Measurements from ENCODE around the gene KIF26B. TPM values are rescaled to one million over a fixed set of nuclear protein-coding genes. Genes with fewer than 3 reads are reported as not detected.

Gene KIF26B
- total RNA-seq, 4 donors from 2014 or later: 0.20 to 0.79 (median 0.41) TPM; not detected in 1

DNA sequence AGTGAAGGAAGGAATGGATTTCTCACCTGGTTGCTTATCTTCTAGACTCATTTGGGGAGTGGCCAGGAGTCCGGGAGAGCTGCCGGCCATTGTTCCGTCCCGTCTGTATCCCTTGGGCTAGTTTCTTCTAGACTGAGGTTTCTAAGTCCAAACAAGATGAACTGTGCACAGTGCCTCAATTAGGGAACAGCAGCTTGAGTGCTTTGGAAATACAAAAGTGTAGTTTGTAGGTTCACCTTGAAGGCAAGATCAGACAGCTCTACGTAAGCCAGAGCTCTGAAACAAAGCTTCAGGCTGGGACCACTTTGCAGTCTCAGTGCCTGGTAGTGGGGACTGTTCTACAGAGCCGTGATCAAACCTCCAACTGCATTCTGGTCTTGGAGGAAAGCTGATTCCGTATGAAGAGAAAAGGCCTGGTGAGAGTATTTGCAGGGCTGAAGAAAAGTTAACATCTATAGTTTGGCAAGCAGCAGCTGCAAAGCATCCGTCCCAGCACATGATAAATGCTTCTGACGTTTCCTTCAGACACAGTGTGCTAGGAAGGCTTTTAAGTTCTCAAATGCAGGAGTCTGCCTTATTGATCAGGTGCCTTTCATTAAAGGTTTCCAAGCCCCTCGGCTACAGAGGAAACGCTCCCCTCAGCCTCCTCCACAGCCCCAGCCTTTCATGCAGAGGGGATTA lies 432.8 kb downstream of the KIF26B start:
- H3K36me3 ChIP-seq: no peaks in the 10 kb centered on the region
- no peaks in the 10 kb centered on the region for H3K9me3 ChIP-seq
- no peaks in the 10 kb centered on the region for H3K4me1 ChIP-seq
- in situ Hi-C loops (cut with MboI; ENCODE audit: low pct_ligation_motif_present in 1 of 4, low pct_unique_long_range_greater_than_20kb in 1 of 4, low sequenced_read_pairs in 3 of 4): no loop called here
- H3K4me3 ChIP-seq: no peak overlapping the region
- no peak for TF ChIP-seq EP300 (IDR thresholded peaks at IDR 0.05; ENCODE audit: low read depth)
- 79 to 94% methylated on average over 2 to 11 of the region's 11 CpGs for WGBS, 2 donors (ENCODE audit: low coverage in 1 of 2)
- H3K27me3 ChIP-seq: no peaks in the 10 kb centered on the region
- DNase-seq: no peak
- intact Hi-C loops (cut with DNase I; ENCODE audit: low total_unique reads): no loop called here
- H3K27ac ChIP-seq: no peak overlapping the region

DNA sequence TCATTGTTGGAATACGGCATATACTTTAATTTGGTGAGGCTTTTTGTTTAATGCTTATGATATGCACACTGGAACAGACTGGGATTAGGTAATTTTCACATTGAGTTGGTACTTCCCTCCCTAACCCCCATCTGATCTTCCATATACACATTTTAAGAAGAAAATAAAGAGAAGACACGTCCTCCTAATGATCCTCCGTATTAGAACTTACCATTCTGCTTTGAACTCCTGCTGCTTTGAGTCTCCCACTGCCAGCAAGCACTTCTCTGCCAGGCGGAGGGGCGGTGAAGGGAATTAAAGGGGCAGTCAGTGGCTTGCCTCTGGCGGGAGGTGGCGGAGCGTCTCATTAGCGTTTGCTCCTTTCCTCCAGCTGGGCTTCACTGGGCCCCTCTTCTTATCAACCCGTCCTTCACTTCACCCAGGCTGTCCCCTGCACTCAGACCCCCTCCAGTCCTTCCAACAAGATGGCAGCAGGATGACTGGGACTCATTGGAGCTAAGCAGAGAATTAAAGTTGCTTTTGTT lies 433.4 kb downstream of the KIF26B start:
- 89 to 90% methylated on average over 2 to 10 of the region's 10 CpGs for WGBS, 2 donors (ENCODE audit: low coverage in 1 of 2)

DNA sequence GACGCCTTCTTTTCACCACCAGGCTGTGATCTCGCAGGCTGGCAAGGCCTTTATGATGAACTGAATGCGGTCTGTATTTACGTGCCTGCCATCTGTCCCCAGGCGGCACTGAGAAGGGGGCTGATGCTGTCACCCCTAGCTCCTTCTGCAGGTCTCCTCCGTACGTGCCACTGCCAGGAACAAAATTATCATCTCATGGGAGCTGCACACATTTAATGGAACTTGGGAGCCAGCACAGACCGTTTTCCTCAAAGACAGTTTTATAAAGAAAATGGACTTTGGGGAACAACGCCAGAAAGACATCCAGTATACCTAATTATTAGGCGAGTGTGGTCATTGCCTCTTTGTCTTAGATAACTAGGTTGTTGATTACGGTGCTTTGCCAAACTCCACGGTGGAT lies 434.5 kb downstream of the KIF26B start:
- 90% methylated on average over 8 to 12 of the region's 12 CpGs for WGBS, 2 donors (ENCODE audit: low coverage in 1 of 2)
- H3K4me1 ChIP-seq: no peaks in the 10 kb centered on the region
- intact Hi-C loops (cut with DNase I; ENCODE audit: low total_unique reads) (no loop called here), in situ Hi-C loops (cut with MboI; ENCODE audit: low pct_ligation_motif_present in 1 of 4, low pct_unique_long_range_greater_than_20kb in 1 of 4, low sequenced_read_pairs in 3 of 4) (no loop called here)
- TF ChIP-seq POLR2AphosphoS5 (IDR thresholded peaks at IDR 0.05) (no peak), EP300 (IDR thresholded peaks at IDR 0.05; ENCODE audit: low read depth) (no peak)
- no peaks in the 10 kb centered on the region for H3K27me3 ChIP-seq
- H3K9me3 ChIP-seq: no peaks in the 10 kb centered on the region
- no peaks in the 10 kb centered on the region for H3K36me3 ChIP-seq
- DNase-seq: no peak
- no peak overlapping the region for H3K4me3 ChIP-seq
- no peak overlapping the region for H3K27ac ChIP-seq

More for the DNA sequence above, 433.4 kb downstream of the KIF26B start:
- H3K4me3 ChIP-seq: no peak overlapping the region
- H3K9me3 ChIP-seq: no peaks in the 10 kb centered on the region
- no peak overlapping the region for H3K27ac ChIP-seq
- H3K27me3 ChIP-seq: no peaks in the 10 kb centered on the region
- H3K4me1 ChIP-seq: no peaks in the 10 kb centered on the region
- TF ChIP-seq, protein P1, sequence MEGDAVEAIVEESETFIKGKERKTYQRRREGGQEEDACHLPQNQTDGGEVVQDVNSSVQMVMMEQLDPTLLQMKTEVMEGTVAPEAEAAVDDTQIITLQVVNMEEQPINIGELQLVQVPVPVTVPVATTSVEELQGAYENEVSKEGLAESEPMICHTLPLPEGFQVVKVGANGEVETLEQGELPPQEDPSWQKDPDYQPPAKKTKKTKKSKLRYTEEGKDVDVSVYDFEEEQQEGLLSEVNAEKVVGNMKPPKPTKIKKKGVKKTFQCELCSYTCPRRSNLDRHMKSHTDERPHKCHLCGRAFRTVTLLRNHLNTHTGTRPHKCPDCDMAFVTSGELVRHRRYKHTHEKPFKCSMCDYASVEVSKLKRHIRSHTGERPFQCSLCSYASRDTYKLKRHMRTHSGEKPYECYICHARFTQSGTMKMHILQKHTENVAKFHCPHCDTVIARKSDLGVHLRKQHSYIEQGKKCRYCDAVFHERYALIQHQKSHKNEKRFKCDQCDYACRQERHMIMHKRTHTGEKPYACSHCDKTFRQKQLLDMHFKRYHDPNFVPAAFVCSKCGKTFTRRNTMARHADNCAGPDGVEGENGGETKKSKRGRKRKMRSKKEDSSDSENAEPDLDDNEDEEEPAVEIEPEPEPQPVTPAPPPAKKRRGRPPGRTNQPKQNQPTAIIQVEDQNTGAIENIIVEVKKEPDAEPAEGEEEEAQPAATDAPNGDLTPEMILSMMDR (IDR thresholded peaks at IDR 0.05): no peak
- no peak for TF ChIP-seq POLR2A (IDR thresholded peaks at IDR 0.05)
- no peak for TF ChIP-seq POLR2AphosphoS5 (IDR thresholded peaks at IDR 0.05)
- TF ChIP-seq EP300 (IDR thresholded peaks at IDR 0.05; ENCODE audit: low read depth): no peak
- intact Hi-C loops (cut with DNase I; ENCODE audit: low total_unique reads): no loop called here
- no peak for DNase-seq
- in situ Hi-C loops (cut with MboI; ENCODE audit: low pct_ligation_motif_present in 1 of 4, low pct_unique_long_range_greater_than_20kb in 1 of 4, low sequenced_read_pairs in 3 of 4): no loop called here
- no peaks in the 10 kb centered on the region for H3K36me3 ChIP-seq

DNA sequence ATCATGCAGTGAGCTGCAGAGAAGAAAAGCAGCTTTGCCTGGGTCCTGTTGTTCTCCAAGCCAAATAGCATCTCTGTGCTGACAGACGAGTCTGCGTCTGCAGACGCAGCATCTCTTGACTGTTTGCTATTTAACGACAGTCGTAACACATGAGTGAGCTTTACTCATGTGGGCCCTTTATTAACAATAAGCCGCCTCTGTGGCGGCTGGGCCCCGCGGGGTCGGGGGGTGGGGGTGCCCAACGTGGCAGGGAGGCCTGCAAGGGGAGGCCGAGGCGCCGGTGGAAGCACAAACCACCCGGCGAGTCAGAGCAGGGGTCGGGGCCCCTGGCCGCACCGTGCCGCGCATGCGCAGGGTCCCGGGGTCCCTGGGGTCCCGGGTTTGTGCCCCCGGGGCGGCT lies 435.1 kb downstream of the KIF26B start:
- 81% methylated on average over 26 of the region's 26 CpGs; no CpG with 5 or more reads in 1 of the 2 donors for WGBS, 2 donors (ENCODE audit: low coverage in 1 of 2)
- in situ Hi-C loops (cut with MboI; ENCODE audit: low pct_ligation_motif_present in 1 of 4, low pct_unique_long_range_greater_than_20kb in 1 of 4, low sequenced_read_pairs in 3 of 4) (no loop called here), intact Hi-C loops (cut with DNase I; ENCODE audit: low total_unique reads) (no loop called here)
- no peak overlapping the region for H3K4me3 ChIP-seq
- H3K27me3 ChIP-seq: no peaks in the 10 kb centered on the region
- no peaks in the 10 kb centered on the region for H3K36me3 ChIP-seq
- H3K9me3 ChIP-seq: no peaks in the 10 kb centered on the region
- H3K27ac ChIP-seq: no peak overlapping the region
- no peak for DNase-seq
- TF ChIP-seq POLR2AphosphoS5 (IDR thresholded peaks at IDR 0.05): no peak
- no peak for TF ChIP-seq POLR2A (IDR thresholded peaks at IDR 0.05)
- TF ChIP-seq EP300 (IDR thresholded peaks at IDR 0.05; ENCODE audit: low read depth): no peak
- TF ChIP-seq, protein P1 (IDR thresholded peaks at IDR 0.05): no peak
- no peaks in the 10 kb centered on the region for H3K4me1 ChIP-seq

DNA sequence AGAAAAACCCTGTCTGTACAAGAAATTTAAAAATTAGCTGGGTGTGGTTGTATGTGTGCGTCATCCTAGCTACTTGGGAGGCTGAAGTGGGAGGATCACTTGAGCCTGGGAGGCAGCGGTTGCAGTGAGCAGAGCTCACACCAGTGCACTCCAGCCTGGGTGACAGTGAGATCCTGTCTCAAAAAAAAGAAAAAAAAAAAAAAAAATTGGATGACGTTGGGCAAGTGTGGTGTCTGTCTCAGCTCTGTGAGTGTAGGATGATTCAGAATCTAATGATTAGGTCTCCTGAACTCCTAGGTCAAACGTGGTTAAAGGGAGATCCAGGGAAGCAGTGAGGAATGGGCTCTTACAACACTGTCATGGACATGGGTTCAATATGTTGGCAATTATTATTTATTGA lies 435.9 kb downstream of the KIF26B start:
- Histone ChIP-seq H3K9me3 (no peaks in the 10 kb centered on the region), H3K27me3 (no peaks in the 10 kb centered on the region), H3K27ac (no peak overlapping the region), H3K4me1 (no peaks in the 10 kb centered on the region), H3K36me3 (no peaks in the 10 kb centered on the region), H3K4me3 (no peak overlapping the region)
- DNase-seq: no peak
- in situ Hi-C loops (cut with MboI; ENCODE audit: low pct_ligation_motif_present in 1 of 4, low pct_unique_long_range_greater_than_20kb in 1 of 4, low sequenced_read_pairs in 3 of 4): no loop called here
- TF ChIP-seq EP300 (IDR thresholded peaks at IDR 0.05; ENCODE audit: low read depth) (no peak), POLR2A (IDR thresholded peaks at IDR 0.05) (no peak), POLR2AphosphoS5 (IDR thresholded peaks at IDR 0.05) (no peak)
- TF ChIP-seq, protein P1 (IDR thresholded peaks at IDR 0.05): no peak
- WGBS, 2 donors (ENCODE audit: low coverage in 1 of 2): 69 to 85% methylated on average over 1 to 4 of the region's 4 CpGs
- intact Hi-C loops (cut with DNase I; ENCODE audit: low total_unique reads): no loop called here

Measured in transverse colon (tissue), 4 donors.